G401 (cell line): ENCODE measurements around the gene ANKRD12. TPM values are rescaled to one million over a fixed set of nuclear protein-coding genes. Genes with fewer than 3 reads are reported as not detected.
"Not testable (repeated sequence)": the region's sequence is repeated elsewhere in the genome, so short reads cannot be mapped to it uniquely, and the experiment has no call there.

ENCODE experiments used
- DNase-seq: peaks from one replicate; pipeline ENCODE4 v3.0.0-alpha.2; 2015; ENCODE audit warnings: low spot score
- in situ Hi-C: cut with HindIII; loops from 2 replicates; pipeline ENCODE4 v1.10.0; 2016; ENCODE audit warnings: low sequenced_read_pairs, mixed read lengths
- total RNA-seq: library from RNA; depleted of rRNA; stranded (reverse); fragments of >200 nt; shearing (Covaris generic); gene quantifications from 2 replicates; pipeline ENCODE4 v1.2.3, GENCODE V29; 2014

Gene ANKRD12
- total RNA-seq, 1 experiment from 2014 or later, result 3.3 TPM

- DNase-seq, result peak; percentile 62
- in situ Hi-C loops, result no loop called here
Measured at GRCh38 chr18:9260388-9261380, 124.1 kb downstream of the ANKRD12 start.

- in situ Hi-C loops, result no loop called here
- no peak for DNase-seq
Measured at GRCh38 chr18:9263264-9263663, 126.7 kb downstream of the ANKRD12 start.

GRCh38 chr18:9264797-9265196, 128.2 kb downstream of the ANKRD12 start:
- DNase-seq, in situ Hi-C loops: not testable (repeated sequence)

GRCh38 chr18:9273221-9273620, 136.6 kb downstream of the ANKRD12 start:
- no peak for DNase-seq
- in situ Hi-C loops, result no loop called here

GRCh38 chr18:9275890-9276289, 139.3 kb downstream of the ANKRD12 start:
- DNase-seq, result no peak
- in situ Hi-C loops, result no loop called here

GRCh38 chr18:9278028-9278427, 141.4 kb downstream of the ANKRD12 start:
- no peak for DNase-seq
- in situ Hi-C loops, result no loop called here

GRCh38 chr18:9280849-9281248, 144.3 kb downstream of the ANKRD12 start:
- in situ Hi-C loops, result no loop called here
- DNase-seq, result no peak

GRCh38 chr18:9281780-9282179, 145.2 kb downstream of the ANKRD12 start:
- in situ Hi-C loops, result no loop called here

GRCh38 chr18:9283791-9284190, 147.2 kb downstream of the ANKRD12 start:
- in situ Hi-C loops, result no loop called here
- no peak for DNase-seq

More at GRCh38 chr18:9281780-9282179, 145.2 kb downstream of the ANKRD12 start:
- no peak for DNase-seq

- in situ Hi-C loops, result no loop called here
- DNase-seq, result no peak
Measured at GRCh38 chr18:9285604-9286003, 149.0 kb downstream of the ANKRD12 start.

- in situ Hi-C loops, result no loop called here
- no peak for DNase-seq
Measured at GRCh38 chr18:9287036-9287435, 150.5 kb downstream of the ANKRD12 start.

GRCh38 chr18:9289698-9290097, 153.1 kb downstream of the ANKRD12 start:
- in situ Hi-C loops, result no loop called here
- DNase-seq, result no peak

- in situ Hi-C loops, result no loop called here
- no peak for DNase-seq
Measured at GRCh38 chr18:9290156-9290555, 153.6 kb downstream of the ANKRD12 start.

- in situ Hi-C loops, result no loop called here
- no peak for DNase-seq
Measured at GRCh38 chr18:9292047-9292446, 155.5 kb downstream of the ANKRD12 start.

GRCh38 chr18:9293948-9294347, 157.4 kb downstream of the ANKRD12 start:
- no peak for DNase-seq
- in situ Hi-C loops, result no loop called here

GRCh38 chr18:9296233-9297006, 159.8 kb downstream of the ANKRD12 start:
- DNase-seq, result no peak
- in situ Hi-C loops, result no loop called here

GRCh38 chr18:9297007-9297393, 160.4 kb downstream of the ANKRD12 start:
- DNase-seq, result no peak
- in situ Hi-C loops, result no loop called here

- DNase-seq, result no peak
- in situ Hi-C loops, result no loop called here
Measured at GRCh38 chr18:9304388-9305070, 167.9 kb downstream of the ANKRD12 start.

GRCh38 chr18:9319333-9319732, 182.8 kb downstream of the ANKRD12 start:
- in situ Hi-C loops, result no loop called here
- DNase-seq, result no peak
